ENCODE measurements around the gene TMEM147. TPM values are rescaled to one million over a fixed set of nuclear protein-coding genes. Genes with fewer than 3 reads are reported as not detected.

TMEM147 gene, protein sequence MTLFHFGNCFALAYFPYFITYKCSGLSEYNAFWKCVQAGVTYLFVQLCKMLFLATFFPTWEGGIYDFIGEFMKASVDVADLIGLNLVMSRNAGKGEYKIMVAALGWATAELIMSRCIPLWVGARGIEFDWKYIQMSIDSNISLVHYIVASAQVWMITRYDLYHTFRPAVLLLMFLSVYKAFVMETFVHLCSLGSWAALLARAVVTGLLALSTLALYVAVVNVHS
- total RNA-seq (10 to 100 TPM; 31.1 to 34.3 TPM), polyA plus RNA-seq (100 to 1,000 TPM; 151 to 159 (median 157) TPM), total RNA-seq (16.3 to 107 (median 27.3) reads per million in 6 experiments)

- peaks cover 0 to 10% (median 0%) of the 10 kb centered on the region in 3 donors for H3K36me3 Mint-ChIP-seq
- peaks cover 22 to 45% (median 34%) of the 10 kb centered on the region in 4 donors for H3K4me1 Mint-ChIP-seq
- DNase-seq: peak; percentile 56 to 87 (median 74)
- H3K9me3 Mint-ChIP-seq: no peaks in the 10 kb centered on the region
- peak; percentile 87 to 89 for ATAC-seq
- H3K27me3 Mint-ChIP-seq: no peaks in the 10 kb centered on the region
- POLR2A ChIA-PET: interaction anchor here (0.6 kb wide), 1 partner anchor 1243 kb away, joined by 4 read pairs; no protein-coding TSS in a partner anchor
- peak within 1 kb of the TSS; percentile 83 to 97 (median 93) for H3K27ac Mint-ChIP-seq
- H3K4me3 Mint-ChIP-seq: peak within 1 kb of the TSS; percentile 76 to 93 (median 90)
These were observed at the start of gene TMEM147 for GRCh38 chr19:35545001-35545854. TSS of gene TMEM147 (plus strand) at chr19:35545626. CDS start at chr19:35545740, 114 bp downstream.

DNA sequence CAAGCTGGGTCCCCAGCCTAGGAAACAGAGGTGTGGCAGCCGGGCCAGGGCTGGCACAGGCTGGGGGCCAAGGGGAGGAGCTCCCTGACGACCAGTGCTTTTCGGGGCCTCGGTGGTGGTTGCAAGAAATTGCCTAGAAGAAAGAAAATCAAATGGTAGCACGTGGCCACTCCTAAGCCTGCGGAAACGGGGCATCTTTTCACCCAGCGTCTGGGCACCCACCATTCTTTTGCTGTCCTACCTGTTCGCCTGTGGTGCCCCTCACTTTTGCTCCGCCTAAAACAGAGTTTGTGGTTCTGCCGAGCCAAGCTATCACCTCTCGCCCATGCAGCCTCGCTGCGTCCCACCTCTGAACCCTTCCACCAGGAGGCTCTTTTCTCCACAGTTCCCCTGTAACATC, 48.0 kb upstream of the TMEM147 start:
- POLR2A ChIA-PET: no interaction called here
- peaks cover 0 to 9% (median 7%) of the 10 kb centered on the region in 4 donors for H3K4me1 Mint-ChIP-seq
- H3K27me3 Mint-ChIP-seq: peaks cover 0 to 13% (median 9%) of the 10 kb centered on the region in 5 donors
- ATAC-seq (no peak), DNase-seq (peak in 1 of 10 donors; percentile 27)
- H3K9me3 Mint-ChIP-seq: no peaks in the 10 kb centered on the region
- no peaks in the 10 kb centered on the region for H3K36me3 Mint-ChIP-seq
- no peak overlapping the region for H3K4me3 Mint-ChIP-seq
- H3K27ac Mint-ChIP-seq: peak overlapping the region in 1 of 10 donors; percentile 42

- Mint-ChIP-seq H3K36me3 (no peaks in the 10 kb centered on the region), H3K4me1 (peaks cover 0 to 9% (median 7%) of the 10 kb centered on the region in 4 donors), H3K4me3 (no peak overlapping the region), H3K27ac (peak overlapping the region in 1 of 10 donors; percentile 29), H3K9me3 (no peaks in the 10 kb centered on the region), H3K27me3 (peaks cover 0 to 17% (median 11%) of the 10 kb centered on the region in 5 donors)
- DNase-seq (no peak), ATAC-seq (no peak)
- POLR2A ChIA-PET: no interaction called here
These were observed 47.2 kb upstream of the TMEM147 start for GRCh38 chr19:35498220-35498619.

- H3K27ac Mint-ChIP-seq: no peak overlapping the region
- ATAC-seq: no peak
- peaks cover 0 to 9% (median 7%) of the 10 kb centered on the region in 4 donors for H3K4me1 Mint-ChIP-seq
- POLR2A ChIA-PET: no interaction called here
- H3K36me3 Mint-ChIP-seq: no peaks in the 10 kb centered on the region
- peaks cover 0 to 18% (median 9%) of the 10 kb centered on the region in 5 donors for H3K27me3 Mint-ChIP-seq
- H3K4me3 Mint-ChIP-seq: no peak overlapping the region
- H3K9me3 Mint-ChIP-seq: no peaks in the 10 kb centered on the region
- no peak for DNase-seq
These were observed 46.4 kb upstream of the TMEM147 start for GRCh38 chr19:35498984-35499527.

DNA sequence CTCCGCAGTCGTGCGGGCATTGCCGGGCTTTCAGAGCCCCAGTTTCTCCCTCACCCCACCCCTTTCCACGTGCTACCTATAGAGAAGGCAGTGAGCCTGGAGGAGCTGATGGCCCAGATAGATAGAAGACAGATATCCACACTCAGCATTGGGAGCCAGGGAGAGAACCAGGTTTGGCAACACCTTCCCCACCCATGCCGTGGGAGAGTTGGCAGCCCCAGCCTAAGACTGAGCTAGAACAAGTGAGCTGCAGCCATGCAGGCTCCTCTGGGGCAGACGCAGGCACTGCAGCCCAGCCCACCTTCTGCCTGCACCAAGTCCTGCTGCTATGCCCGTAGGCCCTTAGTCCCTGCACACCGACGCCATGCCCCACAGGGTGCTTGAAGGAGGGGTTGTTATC, 44.8 kb upstream of the TMEM147 start:
- Mint-ChIP-seq H3K4me1 (peaks cover 0 to 5% (median 2%) of the 10 kb centered on the region in 4 donors), H3K27ac (no peak overlapping the region), H3K36me3 (no peaks in the 10 kb centered on the region), H3K9me3 (no peaks in the 10 kb centered on the region), H3K4me3 (no peak overlapping the region), H3K27me3 (peaks cover 0 to 24% (median 10%) of the 10 kb centered on the region in 5 donors)
- DNase-seq (no peak), ATAC-seq (no peak)
- POLR2A ChIA-PET: no interaction called here

DNA sequence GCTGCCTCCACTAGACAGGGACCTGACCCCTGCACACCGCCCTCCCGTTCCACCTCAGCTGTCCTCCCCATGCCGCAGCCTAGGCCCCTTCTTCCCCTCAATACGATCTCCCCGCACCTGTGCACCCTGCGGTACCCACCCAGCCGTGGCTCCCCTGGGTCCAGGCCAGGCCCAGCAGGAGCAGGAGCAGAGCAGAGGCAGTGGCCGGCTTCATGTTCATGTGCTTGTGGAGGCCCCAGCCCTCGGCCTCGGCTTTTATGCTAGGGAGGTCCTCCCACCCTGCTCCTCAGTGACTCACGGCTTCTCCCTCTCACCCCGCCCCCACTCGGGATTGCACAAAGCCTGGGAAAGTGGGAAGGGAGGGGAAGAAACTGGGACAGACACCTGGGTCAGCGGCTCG, 43.7 kb upstream of the TMEM147 start:
- H3K4me3 Mint-ChIP-seq: no peak overlapping the region
- H3K9me3 Mint-ChIP-seq: no peaks in the 10 kb centered on the region
- ATAC-seq (no peak), DNase-seq (no peak)
- peak overlapping the region in 1 of 10 donors; percentile 9 for H3K27ac Mint-ChIP-seq
- POLR2A ChIA-PET: interaction anchor here (0.6 kb wide), 1 partner anchor 390 kb away, joined by 5 read pairs; no protein-coding TSS in a partner anchor
- H3K4me1 Mint-ChIP-seq: peaks cover 0 to 3% (median 1%) of the 10 kb centered on the region in 4 donors
- peaks cover 5 to 35% (median 18%) of the 10 kb centered on the region in 5 donors for H3K27me3 Mint-ChIP-seq
- no peaks in the 10 kb centered on the region for H3K36me3 Mint-ChIP-seq

GRCh38 chr19:35502751-35503150, 42.7 kb upstream of the TMEM147 start:
- Mint-ChIP-seq H3K9me3 (no peaks in the 10 kb centered on the region), H3K27me3 (peaks cover 5 to 43% (median 23%) of the 10 kb centered on the region in 5 donors), H3K4me1 (peaks cover 0 to 3% (median 1%) of the 10 kb centered on the region in 4 donors), H3K27ac (no peak overlapping the region), H3K4me3 (no peak overlapping the region), H3K36me3 (no peaks in the 10 kb centered on the region)
- POLR2A ChIA-PET: no interaction called here
- DNase-seq (peak in 1 of 10 donors; percentile 8), ATAC-seq (no peak)

- no peaks in the 10 kb centered on the region for H3K36me3 Mint-ChIP-seq
- no peak overlapping the region for H3K4me3 Mint-ChIP-seq
- H3K9me3 Mint-ChIP-seq: no peaks in the 10 kb centered on the region
- ATAC-seq (no peak), DNase-seq (no peak)
- H3K27me3 Mint-ChIP-seq: peaks cover 5 to 55% (median 26%) of the 10 kb centered on the region in 5 donors
- POLR2A ChIA-PET: interaction anchor here (0.5 kb wide), 1 partner anchor 288 kb away, joined by 4 read pairs; no protein-coding TSS in a partner anchor
- H3K4me1 Mint-ChIP-seq: peaks cover 6 to 19% (median 16%) of the 10 kb centered on the region in 4 donors
- peak overlapping the region in 1 of 10 donors; percentile 69 for H3K27ac Mint-ChIP-seq
These were observed 39.4 kb upstream of the TMEM147 start for GRCh38 chr19:35506011-35506410.

DNA sequence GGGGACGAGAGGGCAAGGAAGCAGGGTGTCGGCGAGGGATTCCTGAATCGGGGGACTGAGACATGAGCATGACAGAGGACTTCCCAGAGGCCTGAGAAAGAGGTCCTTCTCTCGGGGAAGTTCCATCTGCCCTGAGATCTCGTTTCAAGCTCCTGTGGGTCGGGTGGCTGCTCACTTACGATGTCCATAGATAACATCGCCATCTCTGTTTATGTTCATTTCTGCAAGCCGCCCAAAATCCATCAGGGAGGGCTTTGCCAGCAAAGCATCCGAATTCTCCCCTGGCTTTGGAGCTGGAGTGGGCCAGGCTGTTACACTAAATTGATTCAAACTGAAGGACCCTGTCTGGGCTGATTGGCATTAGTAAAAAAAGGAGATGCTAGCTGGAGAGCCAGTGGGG, 37.9 kb upstream of the TMEM147 start:
- DNase-seq (no peak), ATAC-seq (no peak)
- Mint-ChIP-seq H3K9me3 (no peaks in the 10 kb centered on the region), H3K27me3 (peaks cover 9 to 60% (median 26%) of the 10 kb centered on the region in 5 donors), H3K27ac (no peak overlapping the region), H3K4me1 (peaks cover 3 to 19% (median 15%) of the 10 kb centered on the region in 4 donors), H3K36me3 (no peaks in the 10 kb centered on the region), H3K4me3 (no peak overlapping the region)
- POLR2A ChIA-PET: no interaction called here

DNA sequence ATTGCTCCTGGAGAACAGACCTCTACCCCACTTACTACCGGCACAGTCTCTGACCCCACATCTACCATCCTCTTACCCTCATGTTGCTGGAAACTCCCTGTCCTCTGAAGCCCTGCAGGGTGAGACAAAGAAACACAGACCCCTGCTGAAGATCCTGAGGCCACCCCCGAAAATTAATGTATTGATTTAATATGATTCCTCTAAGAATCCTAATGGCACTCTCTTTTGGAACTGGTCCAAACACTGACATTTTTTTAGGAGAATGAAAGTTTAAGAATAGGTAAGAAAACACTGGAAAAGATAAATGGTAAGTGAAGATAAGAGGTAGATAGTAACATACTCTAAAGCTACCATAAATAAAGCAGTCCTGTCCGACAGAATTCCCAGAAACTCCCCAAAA, 37.3 kb upstream of the TMEM147 start:
- H3K4me1 Mint-ChIP-seq: peaks cover 3 to 19% (median 15%) of the 10 kb centered on the region in 4 donors
- H3K27ac Mint-ChIP-seq: no peak overlapping the region
- POLR2A ChIA-PET: no interaction called here
- no peak for DNase-seq
- H3K36me3 Mint-ChIP-seq: no peaks in the 10 kb centered on the region
- H3K9me3 Mint-ChIP-seq: no peaks in the 10 kb centered on the region
- peaks cover 9 to 60% (median 28%) of the 10 kb centered on the region in 5 donors for H3K27me3 Mint-ChIP-seq
- H3K4me3 Mint-ChIP-seq: no peak overlapping the region
- ATAC-seq: no peak

DNA sequence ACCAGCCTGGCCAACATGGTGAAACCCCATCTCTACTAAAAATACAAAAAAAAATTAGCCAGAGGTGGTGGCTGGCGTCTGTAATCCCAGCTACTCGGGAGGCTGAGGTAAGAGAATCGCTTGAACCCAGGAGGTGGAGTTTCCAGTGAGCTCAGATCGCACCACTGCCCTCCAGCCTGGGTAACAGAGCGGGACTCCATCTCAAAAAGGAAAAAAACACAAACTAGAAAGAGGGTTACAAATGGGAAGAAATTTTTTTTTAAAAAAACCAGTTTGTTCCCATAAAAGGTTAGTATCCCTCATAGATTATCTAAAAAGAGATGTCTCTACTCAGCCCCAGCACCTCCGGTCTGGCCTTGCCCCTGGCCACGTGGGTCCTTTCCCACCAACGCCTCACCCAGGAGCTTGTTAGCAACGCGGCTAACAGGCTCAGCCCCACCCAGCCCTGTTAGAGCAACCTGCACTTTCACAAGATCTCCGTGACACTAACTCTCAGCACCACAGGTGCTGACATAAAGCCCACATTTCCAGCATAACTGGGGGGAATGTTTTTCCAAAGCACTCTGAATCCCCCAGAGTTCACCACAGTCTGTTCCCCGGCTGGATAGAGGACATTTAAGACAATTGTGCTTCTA, 36.3 kb upstream of the TMEM147 start:
- Mint-ChIP-seq H3K4me1 (peaks cover 3 to 19% (median 15%) of the 10 kb centered on the region in 4 donors), H3K36me3 (no peaks in the 10 kb centered on the region), H3K27ac (peak overlapping the region in 2 of 10 donors; percentile 47 to 59), H3K4me3 (peak overlapping the region; percentile 68 to 87 (median 76)), H3K27me3 (peaks cover 11 to 68% (median 30%) of the 10 kb centered on the region in 5 donors), H3K9me3 (no peaks in the 10 kb centered on the region)
- POLR2A ChIA-PET: no interaction called here
- peak in 6 of 10 donors; percentile 25 to 36 (median 28) for DNase-seq
- peak; percentile 69 to 89 for ATAC-seq
